DMS114 treated with DMSO at 0.1 percent for 48 hours (cell line): ENCODE results near the gene GET3.
A peak's percentile ranks its signal among the peaks of the same experiment; 100 is the strongest.

Experiments
- DNase-seq: peaks from one replicate; lab custom pipeline; 2025; ENCODE audit not compliant: unreplicated experiment; lab: John Stamatoyannopoulos, UW

Gene GET3

DNA sequence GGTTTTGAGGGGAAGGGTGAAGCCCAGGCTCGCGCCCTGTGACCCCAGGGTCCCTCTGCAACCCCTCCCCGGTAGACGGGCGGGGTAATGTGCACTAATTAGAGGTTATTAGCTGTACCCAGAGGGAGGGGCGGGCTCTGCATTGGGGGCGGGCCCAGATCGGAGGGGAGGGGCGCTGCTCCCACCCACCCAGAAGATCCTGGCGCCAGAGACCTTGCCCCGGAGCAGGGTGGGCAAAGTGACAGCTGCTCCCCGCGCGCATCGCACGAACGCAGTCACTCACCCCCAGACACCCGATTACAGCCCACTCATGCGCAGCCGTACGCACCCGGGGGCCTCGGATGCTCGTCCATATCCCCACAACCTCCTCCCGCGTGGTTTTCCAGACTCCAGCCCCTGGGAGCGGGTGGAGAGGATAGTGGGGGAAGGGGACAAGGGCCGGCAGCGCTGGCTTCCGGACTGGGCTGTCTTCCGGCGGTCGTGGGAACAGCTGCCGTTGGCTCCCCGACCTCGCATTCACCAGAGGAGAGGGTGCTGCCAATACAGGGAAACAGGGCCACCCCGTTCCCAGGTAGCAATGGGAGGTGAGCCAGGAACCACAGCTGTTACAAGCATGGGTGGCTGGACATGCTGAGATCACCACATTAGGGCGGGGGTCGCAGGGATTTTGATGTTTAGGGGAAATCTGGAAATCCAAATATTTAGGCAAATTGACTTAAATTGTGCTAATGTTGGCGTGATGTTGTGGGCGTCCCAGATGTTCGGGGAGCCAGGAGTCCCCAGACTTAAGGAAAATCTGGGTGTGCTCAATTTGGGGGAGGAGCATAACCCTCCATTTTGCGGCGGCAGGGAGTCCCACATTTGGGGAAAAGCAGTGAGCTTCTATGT lies 41.0 kb downstream of the GET3 start:
- peak; percentile 52 for DNase-seq

DNA sequence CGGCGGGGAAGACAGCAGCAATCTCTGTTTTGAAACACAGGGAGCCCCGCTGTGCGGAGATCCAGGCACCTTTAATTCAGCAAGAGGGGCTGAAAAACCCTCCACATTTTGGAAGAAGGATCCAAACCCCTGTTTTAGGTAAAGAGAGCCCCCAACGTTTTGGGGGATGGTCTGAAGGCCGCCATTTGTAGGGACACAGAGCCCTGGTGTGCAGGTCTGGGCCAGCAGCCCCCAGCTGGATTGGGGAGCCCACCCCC lies 41.5 kb downstream of the GET3 start:
- DNase-seq: no peak

- no peak for DNase-seq
Observed at GRCh38 chr19:12779162-12779993, 42.1 kb downstream of the GET3 start.

- DNase-seq: no peak
Observed at GRCh38 chr19:12782174-12782423, 44.8 kb downstream of the GET3 start.

DNA sequence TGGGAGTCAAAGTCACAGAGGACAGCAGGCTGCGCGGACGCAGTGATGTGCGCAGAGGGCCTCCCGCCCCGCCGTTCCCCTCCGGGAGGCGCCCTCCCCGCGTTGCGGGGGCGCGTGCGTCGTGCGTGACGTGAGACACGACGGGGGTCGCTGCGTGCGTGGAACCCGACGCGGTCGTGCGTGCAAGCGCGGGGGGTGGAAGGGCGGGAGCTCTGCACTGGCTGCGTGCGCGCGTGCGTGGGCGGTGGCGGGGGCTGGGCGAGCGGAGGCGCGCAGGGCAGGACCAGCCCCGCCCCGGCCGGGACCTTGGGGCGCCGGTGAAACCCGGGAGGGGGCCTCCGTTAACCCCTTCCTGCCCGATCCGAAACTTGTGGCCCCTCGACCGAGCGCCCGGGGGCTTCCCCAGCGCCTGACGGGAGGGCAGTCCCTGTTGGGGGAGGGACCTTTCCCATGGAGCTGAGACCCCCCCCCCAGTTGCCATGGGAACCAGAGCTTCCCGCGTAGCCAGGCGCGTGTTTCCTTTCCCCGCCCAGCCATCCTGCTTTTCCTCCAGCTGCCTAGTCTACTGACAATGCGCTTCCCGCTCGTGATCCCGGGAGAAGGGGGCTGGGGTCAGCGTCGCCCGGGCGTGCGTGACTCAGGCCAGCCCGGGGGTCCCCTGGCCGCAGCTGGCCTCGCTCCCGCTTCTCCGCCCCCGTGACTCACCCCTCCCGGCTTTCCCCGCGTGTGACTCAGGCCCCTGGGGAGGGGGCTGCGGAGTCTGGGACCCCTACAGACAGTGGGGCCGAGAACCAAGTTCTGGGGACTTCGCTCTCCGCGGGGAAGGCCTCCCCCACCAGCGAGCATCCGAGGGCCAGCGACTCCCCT lies 45.4 kb downstream of the GET3 start:
- DNase-seq: no peak

GRCh38 chr19:12783291-12783848 lies 46.1 kb downstream of the GET3 start:
- DNase-seq: no peak

- no peak for DNase-seq
Observed at GRCh38 chr19:12783849-12784393, 46.6 kb downstream of the GET3 start.

GRCh38 chr19:12784394-12784870 lies 47.1 kb downstream of the GET3 start:
- DNase-seq: no peak

DNA sequence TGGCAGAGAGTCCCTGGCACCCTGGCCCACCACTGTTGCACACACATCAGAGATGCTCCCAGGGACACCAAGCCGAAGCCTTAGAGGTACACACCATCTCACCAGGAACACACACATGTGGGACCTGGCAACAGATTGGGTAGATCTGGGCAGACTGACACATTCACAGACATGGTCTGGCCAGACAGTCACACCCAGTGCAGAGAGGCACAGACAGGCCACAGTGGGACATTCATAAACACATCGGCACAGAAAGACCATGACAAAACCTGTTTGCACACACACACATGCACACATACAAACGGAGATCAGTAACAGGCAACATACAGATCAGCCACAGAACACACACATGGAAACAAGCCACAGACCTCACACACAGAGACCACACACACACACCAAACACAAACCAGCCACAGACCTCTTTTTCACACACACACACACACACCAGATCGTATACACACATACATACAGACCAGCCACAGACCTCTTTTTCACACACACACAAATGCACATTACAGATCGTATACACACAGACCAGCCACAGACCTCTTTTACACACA lies 47.7 kb downstream of the GET3 start:
- DNase-seq: no peak

DNA sequence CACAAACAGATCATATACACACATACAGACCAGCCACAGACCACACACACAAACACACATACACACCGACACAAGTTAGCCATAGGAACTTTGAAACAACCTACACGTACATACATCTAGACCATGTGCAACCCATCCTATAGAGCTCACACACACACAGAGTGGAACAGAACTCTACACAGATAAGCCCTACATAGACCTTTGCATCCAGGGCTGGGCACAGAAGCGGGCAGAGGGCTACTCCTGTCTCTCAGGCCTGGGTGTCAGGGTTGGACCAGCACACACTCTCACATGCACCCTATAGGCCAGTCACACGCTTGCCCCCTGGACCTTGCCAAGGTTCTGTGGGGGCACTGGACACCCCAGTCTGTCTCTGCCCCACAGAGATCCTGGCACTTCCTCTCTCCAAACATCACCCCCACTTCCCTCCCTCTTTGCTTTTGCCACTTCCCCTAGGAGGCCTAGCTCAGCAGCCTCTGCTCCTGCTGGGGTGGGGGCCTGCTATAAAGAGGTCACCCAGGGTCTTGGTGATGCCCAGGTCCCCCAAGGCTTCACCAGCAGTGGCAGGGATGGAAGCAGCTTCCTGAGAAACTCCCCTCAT lies 48.2 kb downstream of the GET3 start:
- no peak for DNase-seq

GRCh38 chr19:12786141-12786870 lies 49.0 kb downstream of the GET3 start:
- DNase-seq: no peak

DNA sequence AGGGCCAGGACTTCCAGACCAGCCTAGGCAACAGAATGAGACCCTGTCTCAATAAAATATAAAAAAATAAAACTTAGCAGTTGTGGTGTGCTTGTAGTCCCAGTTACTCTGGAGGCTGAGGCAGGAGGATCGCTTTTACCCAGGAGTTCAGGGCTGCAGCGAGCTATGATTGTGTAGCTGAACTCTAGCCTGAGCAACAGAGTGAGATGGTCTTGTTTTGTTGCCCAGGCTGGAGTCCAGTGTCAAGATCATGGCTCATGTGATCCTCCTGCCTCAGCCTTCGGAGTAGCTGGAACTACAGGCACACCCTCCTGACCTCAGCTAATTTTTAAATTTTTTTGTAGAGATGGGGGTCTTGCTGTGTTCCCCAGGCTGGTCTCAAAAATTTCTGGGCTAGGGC lies 49.7 kb downstream of the GET3 start:
- no peak for DNase-seq

GRCh38 chr19:12787458-12787857 lies 50.2 kb downstream of the GET3 start:
- no peak for DNase-seq

DNA sequence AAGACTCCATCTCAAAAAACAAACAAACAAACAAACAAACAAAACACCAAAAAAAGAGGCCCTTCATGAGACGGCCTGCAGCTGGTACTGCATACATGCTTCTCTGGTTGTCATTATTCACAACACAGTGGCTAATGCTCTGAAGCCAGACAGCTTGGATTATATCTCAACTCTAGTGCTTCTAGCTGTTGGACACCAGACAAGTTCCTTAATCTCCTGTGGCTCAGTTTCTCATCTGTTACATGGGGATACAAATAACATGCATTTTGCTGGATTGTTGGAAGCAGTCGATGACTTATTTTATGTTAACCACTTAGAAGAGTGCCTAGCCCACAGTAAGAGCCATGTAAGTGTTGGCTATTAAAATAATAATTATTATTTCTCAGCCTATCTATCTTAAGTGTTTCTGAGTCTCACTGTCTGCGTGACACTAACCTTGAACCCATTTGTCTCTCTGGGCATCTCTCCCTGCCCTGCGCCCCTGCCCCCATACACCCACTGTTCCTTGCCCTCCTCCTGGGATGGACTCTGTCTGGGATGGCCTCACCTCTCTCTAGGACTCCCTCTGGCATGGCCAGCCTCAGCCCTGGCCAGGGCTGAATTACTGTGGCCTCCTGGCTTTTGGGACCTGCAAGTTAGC lies 50.9 kb downstream of the GET3 start:
- no peak for DNase-seq

DNA sequence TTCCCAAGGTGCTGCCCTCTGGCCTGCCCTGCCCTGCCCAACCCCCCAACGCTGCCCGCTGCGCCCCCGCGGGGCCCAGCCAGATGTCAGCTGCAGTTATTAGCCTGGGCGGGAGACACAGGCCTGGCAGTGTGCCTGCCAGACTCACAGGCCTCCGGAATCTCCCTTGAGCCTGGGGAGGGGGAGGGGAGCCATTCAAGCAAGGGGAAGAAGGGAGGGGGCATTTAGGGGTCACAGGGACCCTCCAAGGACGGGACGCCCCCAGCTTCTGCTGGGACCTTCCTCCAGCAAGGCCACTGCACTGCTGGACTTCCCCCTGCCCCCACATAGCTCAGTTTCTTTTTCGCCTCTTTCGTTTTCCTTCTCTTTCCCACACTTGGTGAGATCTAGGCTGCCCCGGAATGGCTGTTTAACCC lies 51.4 kb downstream of the GET3 start:
- DNase-seq: no peak

GRCh38 chr19:12789098-12789903 lies 52.0 kb downstream of the GET3 start:
- no peak for DNase-seq

GRCh38 chr19:12789904-12790619 lies 52.8 kb downstream of the GET3 start:
- peak; percentile 69 for DNase-seq
